ENCODE results near the gene AK4.

AK4 gene

DNA sequence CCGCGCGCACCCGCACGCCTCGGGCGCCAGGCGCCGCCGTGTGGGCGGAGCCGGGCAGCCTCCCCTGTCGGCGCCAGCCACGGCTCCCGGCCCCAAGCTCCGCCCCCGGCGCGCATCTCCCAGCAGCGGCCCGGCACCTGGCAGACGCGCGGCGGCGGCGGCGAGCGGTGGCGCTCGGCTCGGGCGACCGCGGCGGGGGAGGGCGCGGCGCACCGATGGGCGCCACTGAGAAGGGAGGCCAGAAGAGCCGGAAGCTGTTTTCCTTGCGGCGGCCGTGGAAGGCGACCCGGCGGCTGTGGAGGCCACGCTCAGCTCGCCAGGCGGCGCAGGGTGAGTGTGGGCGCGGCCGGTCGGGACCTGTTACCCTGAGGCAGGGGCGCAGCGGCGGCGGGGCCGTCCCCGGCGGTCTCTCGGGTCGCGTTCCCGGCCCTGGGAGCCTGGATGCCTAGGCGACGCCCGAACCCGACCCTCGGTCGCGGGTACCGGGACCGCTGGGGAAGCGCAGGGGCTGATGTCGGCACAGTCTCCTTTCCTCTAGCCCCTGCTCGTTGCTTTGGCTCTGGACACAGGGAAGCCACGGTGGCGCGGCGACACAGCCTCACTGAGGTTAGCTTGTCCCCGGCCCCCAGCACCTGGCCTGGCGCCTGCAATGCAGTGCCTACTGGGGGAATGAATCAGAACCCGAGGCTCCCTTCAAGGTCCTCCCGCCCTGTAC lies 106.5 kb downstream of the AK4 start:
- peak in 1 of 2 donors; percentile 59 for DNase-seq

DNA sequence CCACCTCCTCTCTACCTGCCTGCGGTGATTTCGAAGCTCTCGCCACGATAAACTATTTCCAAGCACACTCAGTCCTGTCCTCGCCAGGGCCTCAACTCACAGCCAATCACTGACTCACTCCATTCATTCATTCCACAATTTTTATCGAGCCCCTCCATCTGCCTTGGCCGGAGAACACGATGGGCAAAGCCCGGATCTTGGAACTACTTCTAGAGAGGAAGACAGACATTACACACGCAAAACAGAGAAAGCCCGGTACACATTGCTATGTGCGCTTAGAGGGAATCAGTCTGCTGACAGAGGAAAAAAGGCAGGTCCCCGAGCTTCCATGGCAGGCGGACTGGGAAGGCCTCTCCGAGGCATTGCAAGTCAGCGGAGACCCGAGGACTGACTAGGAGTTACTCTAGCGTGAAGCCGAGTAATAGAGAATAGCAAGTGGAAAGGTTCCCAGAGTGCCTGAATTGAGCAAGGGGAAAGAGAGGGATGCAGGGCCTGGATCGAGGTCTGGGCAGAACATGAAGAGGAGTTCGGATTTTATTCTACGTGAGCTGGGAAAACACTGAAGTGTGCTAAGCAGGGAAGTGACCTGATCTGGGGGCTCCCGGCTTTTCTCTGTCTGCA lies 107.1 kb downstream of the AK4 start:
- DNase-seq: no peak

DNA sequence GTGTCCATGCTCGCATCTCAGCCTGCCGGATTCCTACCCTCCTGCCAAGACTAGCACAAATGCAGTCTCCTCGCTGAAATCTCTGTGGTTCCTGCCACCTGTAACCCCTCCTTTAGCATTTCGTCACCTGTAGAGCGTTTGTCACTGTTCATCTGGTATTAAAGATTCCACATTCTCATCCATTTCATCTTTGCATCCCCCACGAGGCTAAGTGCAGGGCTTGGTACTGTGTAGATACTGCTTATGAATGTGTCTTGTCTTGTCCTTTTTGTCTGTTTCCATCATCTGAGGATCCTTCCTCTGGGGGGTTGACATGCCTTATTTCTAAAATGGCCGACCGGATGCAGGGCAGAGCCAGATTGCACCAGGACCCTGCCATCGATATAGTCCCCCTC lies 107.7 kb downstream of the AK4 start:
- DNase-seq: no peak

DNA sequence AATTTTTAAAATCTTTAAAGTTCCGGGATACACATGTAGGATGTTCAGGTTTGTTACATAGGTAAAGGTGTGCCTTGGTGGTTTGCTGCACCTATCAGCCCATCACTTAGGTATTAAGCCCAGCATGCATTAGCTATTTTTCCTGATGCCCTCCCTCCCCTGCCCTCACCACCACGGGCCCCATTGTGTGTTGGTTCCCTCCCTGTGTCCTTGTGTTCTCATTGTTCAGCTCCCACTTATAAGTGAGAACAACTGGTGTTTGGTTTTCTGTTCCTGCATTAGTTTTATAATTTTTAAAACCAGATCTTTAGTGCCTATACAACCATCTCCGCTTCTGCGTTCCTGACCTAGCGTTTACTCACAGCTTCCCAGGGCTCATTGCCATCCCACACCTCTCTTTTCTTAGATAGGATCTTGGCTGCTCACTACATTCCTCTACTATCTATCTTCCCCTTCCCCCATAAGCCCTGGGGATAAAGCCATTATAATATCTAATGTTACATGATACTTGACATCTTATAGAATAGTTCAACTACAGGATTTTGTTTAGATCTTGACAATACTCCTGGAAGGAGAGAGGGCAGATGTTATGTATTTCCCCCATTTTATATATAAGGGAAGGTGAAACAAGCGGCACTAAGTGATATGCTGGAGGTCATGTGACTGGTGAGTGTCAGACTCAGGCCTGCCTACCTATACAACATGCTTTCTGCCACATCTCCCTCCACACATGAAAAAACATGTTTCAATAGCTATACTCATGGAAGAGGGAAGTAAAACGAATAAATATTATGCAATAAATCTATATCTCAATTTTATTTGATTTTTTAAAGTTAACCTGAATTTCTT lies 109.1 kb downstream of the AK4 start:
- no peak for DNase-seq

DNA sequence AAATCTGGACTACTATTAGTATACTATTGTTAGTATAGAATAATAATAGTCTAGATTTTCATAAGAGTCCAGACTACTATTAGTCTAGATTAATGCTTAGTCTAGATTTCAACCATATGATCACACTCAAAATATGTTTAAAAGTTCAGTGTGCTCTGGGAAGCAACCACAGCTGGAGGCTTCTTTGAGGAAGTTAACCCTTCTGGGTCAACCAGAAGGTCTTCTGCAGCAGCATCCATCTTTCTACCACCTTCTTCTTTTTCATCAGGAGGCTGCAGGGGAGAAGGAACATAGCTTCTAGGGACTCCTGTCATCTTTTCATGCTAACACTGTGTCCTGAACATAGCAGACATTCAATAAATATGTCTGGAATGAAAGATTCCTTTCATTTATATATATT lies 110.1 kb downstream of the AK4 start:
- no peak for DNase-seq

DNA sequence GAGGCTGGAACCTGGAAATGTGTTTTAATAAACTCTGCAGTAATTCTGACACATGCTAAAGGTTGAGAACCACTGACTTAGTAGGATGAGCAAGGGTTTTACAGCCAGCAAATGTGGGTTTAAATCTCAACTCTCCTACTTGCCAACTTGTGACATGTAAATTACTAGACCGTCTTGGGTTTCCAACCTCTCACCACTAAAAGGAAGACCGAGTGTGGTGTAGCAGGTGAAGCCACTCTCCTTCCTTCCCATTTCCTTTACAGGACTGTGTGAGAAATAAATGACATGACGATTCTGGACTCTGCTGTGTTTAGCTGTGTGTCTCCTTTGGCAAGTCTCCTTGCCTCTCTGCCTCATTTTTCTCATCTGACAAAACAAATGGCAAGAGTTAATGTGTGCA lies 111.8 kb downstream of the AK4 start:
- DNase-seq: no peak

DNA sequence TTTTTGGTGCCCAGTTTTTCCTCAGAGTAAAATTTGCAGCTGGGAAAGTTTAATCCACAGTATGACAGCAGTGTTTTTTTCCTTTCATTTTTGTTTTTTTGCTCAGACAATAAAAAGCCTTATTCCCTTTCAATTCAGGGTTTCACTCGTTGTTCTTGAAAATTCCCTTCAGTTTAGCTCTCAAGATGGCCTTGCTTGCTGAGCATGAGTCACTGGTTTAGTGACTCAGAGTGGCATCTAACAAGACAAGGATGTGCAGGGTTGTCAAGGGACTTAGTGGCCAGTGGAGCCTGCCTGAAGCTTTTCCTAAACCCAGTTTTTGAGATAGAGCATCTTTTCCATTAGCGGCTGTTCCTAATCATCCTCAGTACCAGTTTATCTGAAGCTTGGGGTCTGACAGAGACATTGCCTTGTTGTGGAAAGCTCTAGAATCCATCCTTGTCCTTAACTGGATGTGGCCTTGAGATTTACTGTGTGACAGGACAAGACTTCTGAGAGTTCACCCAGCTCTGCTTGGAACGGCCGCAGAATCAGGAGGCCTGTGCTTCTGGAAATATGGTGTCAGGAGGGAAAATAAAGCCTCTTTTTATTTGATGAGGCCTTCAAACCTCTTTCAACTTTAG lies 113.0 kb downstream of the AK4 start:
- no peak for DNase-seq

DNA sequence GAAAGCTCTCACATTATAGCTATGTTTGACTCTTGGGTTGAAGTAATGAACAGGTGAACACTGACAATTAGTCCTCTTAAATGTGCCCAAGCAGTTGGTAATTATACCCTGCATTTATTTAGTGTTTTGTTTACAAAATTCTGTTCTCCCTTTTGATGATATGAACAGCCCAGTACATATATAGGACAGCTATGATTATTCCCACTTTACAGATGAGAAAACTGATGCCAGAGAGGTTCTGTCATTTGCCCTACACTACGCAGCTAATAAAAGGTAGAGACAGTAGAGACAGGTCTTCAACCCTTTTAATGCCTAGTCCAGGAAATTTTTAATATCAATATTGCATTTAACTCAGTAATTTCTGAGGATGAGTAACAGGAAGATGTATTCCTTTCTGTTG lies 115.3 kb downstream of the AK4 start:
- no peak for DNase-seq

DNA sequence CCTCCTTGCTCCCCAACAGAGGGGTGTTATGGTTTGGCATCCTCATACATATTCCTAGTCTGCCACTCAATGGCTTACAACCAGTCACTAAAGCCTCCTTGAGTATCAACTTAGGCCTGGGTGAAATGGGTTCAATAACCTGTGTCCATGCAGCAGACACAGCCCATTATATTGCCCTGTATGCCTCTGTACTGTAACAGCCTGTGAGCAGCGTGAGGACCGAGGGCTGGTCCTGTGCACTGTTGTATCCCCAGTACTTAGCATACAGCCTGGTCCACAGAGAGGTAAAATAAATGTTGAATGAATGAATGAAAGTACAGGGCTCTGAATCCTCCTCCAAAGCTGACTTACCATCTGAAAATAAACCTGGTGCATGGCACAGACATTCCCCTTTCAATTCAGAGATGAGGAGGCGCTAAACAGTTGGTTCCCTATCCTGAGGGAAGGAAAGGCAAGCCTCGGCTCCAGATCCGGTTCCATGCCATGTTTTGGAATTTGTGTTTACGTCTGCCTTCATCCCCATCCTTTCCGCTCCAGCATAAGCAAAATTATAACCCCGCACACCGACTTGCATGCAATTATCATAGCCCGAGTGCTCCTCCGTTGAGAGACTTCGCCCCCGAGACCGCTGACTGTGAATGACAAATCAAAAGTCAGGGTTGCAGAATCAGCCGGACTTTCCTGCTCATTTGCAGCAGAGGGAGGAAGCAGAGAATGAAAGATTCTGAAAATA lies 116.4 kb downstream of the AK4 start:
- no peak for DNase-seq

DNA sequence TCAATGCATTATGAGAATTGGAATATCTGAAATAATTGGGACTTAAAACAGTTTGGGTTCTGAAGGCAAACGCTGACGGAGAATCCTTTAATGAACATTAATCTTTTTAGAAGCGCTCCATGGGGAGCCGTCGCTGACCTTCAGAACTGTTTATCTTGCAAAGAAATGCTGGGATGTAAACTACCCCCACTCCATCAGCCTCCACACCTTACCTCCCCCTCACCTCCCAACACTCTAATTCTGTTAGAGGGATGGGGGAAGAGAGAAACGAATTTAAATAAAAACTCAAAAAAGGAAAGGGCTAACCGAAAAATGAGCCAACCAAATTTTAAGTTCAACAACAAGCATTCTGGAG lies 117.3 kb downstream of the AK4 start:
- no peak for DNase-seq

DNA sequence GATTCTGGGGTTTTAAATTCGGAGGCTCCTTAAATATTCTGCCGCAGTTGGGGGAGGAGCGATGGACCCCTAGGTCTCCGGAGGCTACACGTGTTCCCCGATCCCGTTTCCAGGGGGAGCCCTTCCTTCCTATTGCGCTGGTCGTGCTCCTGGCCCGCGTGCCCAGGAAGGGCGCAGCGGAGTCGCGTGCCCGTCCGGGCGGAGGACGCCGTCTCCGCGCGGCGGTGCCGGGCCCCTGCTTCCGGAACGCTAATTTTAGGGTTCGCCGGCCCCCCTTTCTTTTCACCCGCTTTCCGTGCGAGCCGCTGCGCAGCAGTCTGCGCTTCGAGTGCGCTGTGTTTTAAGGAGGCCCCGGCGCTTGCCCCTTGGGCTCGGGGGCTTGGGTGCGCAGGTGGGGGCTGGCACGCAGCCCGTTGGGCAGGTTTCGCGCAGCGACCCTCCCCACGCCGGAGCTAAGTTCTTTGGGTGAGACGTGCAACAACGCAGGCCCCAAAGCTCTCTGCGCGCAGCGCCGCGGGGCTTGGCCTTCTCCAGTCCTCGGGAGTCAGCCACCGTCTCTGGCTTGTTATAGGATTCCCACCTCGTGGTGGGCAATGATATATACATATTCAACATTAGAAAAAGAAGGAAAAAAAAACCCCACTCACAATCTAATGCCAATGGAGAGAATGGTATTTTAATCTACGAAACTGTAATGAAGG lies 117.8 kb downstream of the AK4 start:
- DNase-seq: no peak

DNA sequence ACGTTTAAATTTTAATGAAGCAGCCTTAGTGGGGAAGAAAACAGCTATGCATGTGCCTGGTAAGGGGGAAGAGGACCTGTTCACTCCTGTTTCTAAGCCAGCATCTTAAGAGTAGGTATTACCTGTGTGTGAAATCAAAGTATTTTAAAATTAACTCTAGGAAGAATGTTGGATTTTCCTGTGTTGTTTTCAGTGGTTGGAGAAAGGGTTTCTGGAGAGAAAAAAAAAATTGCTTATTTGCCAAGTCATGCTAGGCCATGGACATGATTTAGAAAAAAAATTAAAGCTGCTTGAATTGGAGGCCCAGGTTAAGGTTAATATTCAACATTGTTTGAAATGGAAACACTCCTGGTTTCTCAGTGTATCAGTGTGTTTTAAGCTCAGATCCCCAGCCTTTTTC lies 118.5 kb downstream of the AK4 start:
- no peak for DNase-seq

DNA sequence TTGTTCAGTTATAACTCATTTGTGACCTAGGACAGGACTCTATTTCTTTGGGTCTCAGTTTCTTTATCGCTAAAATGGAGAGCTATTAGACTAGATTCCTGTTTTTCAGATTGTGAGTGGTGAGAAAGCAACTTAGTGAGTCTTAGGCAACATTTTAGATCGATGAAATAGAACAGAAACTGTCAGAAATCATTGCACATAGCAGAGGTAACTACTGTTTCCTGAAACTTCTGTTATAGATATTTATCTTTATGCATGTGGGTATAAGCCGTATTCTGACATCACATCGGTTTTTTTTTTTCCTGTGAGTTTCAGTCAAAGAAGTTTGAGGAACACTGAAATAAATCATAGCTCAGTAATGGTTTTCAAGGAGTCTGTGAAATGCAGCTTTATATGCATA lies 119.3 kb downstream of the AK4 start:
- DNase-seq: no peak

DNA sequence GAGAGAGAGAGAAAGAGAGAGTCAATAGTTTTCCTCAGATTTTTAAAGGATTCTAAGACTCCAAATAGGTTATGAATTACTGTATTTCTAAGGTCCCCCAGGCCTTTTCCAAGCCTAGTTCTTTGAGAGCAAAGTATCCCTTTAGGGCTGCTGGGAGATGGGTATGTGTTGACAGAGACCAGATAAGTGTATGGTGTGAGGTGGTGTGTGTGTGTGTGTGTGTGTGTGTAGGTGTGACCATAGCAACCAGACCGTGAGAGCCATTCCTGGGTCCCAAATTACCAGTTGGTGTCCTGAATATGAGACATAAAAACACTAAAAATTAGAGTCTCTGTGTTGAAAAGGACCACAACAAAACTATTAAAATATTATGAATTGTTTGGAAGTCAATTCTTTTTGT lies 119.7 kb downstream of the AK4 start:
- no peak for DNase-seq

DNA sequence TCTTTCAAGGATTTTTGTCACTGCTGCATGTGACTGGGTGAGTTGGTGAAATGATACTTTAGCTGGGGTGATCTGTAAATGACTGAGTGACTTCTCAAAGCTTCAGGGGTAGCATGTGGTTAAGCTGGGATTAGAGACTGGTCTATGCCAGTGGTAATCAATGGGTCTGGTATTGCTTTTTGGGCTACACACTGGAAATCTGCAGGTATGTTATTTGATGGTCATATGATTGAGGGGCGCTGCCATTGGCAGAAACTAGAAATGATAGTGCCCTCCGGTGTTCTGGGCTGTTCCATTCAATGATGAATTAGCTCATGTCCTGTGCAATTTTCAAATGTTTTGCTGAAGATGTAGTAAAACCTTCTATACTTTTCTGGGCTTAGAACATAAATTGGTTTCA lies 121.6 kb downstream of the AK4 start:
- DNase-seq: no peak

DNA sequence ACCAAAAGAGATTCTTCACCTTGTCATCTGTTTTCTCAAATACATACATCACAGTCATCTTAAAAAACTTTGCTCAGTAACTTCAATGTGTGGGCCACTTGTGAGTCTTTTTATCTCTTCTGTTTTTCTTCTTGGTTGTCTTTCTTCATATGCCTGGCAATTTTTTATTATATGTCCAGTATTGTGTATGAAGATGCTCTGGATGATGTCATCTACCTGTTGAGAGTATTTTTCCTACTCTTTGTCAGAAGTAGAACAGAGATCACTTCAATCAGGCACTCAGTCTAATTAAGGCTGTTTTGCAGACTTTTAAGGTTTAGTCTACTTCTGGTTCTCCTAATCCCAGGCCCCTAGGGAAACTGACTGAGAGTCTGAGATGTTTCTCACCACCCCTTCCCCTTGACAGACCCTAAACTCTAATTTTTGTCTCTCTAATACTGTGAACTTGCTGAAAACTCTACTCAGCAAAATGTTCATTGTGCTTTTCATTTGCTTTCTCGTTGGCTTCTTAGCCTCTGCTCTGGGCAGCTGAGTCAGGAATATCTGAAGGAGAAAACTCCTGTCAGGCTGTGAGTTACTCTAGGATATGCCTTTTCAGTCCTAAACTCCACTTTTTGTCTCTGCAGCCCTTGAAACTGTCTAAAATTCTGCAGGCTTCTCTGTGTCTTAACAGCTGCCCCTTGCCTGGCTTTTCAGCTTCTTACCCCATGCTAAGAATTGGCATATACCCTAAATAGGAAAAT lies 128.4 kb downstream of the AK4 start:
- DNase-seq: no peak

DNA sequence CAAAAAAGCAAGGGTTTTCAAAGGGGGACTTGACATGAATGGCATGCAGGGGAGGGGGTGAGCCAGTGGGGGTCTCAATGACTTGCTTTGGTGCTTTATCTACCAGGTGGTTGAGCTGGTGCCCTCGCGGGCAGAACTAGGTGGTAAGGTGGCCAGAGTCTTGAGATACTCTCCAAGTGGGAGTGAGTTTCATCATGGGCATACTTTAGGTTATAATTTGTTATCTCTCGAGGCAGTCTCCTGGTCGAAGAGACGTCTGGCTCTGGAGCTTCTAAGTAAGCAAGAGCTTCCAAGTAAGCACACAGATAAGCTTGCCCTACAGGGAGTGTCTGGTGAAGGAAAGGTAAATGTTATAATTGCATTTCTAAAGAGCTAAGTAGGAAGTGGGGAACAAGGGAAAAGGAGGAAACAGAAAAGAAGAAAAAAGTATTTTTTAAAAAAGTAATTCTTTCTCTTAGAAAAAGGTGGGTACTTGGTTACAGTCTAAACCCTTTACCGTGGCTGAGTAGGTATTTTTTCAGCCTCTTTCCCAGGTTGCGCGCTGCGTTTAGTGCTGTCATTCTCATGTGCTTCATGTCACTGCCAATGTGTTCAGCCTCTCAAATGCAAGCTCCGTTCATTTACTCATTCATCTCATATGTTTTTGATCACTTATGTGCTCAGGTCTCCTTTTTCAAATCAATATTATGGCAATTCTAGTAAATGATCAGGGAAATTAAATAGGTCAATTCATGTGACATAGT lies 129.8 kb downstream of the AK4 start:
- no peak for DNase-seq

DNA sequence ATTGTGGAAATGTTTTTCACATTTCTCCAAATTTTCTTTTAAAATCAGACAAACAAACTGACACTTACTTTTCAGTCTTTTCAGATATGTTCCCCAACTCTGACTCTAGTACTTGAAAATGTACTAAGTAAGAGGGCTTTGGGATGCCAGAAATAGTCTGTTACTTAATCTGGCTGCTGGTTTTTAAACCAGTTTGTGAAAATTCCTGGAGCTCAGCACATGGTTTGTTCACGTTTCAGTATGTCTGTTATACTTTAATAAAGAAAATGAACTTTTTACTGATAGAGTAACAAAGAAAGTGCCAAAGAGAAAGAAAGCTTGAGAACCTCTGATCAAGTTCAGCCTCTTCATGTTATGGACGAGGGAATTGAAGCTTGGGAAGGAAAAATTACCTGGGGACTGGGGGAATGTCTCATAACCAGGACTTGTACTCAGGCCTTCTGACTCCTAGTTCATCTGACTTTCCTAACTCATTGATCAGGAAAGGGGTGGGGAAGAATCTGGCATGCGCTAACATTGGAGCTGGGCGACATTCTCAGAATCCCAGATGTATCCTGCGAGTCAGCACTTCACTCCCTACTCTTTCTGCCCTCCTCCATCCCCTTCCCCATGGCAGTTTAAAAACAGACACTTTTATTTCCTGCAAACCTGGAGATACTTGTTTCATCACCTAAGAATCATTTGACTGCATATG lies 130.5 kb downstream of the AK4 start:
- no peak for DNase-seq

DNA sequence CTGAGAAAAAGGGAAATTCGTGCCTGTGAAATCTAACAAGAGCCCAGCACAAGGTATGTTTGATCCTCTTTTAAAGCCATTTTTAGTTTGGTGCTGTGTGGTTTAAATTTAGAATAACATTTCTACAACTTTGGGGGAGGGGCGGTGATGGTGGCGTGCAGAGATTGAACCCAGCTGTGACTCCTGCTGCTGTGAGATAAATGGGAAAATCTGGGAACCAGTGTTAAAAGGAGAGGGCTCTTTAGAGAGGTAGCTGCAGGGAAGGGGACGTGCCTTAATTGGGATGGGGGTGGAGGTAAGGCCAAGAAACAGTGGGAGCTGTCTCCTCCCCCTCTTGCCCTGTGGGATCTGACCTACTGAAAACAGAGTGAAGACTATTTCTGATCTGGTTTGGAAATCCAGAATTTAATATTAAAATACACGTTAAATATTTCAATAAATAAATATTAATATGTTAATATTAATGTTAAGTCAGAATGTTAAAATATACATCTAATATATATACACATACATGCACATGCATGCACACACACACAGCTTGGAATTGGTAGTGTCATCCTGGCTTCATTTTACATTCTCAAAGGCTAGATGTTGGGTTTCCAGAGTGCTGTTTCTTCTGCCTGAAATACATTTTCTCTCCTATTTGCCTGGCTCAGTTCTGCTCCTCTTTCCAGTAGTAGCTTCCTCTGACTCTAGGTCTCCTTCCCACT lies 131.2 kb downstream of the AK4 start:
- no peak for DNase-seq
